GM19193 (cell line): Measurements from ENCODE around the gene DUSP22.

Experiments
- POLR2A ChIP-seq: IDR thresholded peaks from 4 replicates; pipeline ENCODE4 v1.6.1; 2011; ENCODE audit not compliant: insufficient read depth, insufficient read length; ENCODE audit errors: extremely low read depth

Gene DUSP22

GRCh38 chr6:393391-394221 lies 101.3 kb downstream of the DUSP22 start:
- peak; percentile 73 for TF ChIP-seq POLR2A

DNA sequence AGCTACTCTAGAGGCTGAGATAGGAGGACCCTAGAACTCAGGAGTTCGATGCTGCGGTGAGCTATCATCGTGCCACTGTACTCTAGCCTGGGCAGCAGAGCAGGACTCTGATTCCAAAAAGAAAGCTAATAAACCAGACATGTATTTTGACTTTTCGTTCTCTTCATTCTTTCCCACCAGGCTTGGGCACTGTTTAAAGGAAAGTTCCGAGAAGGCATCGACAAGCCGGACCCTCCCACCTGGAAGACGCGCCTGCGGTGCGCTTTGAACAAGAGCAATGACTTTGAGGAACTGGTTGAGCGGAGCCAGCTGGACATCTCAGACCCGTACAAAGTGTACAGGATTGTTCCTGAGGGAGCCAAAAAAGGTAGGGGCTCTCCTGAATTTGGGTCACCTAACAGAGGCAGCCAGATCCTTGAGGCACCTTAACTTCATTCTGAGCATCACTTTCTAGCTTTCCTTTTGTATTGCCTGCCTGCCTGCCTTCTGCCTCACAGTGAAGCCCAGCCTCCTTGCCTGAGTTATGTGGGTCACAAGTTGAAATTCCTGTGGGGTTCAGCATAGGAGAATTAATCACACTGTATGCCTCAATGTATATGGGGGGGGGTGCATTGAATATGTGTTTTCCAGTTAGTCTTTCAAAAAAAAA lies 102.5 kb downstream of the DUSP22 start:
- peak; percentile 48 for TF ChIP-seq POLR2A

DNA sequence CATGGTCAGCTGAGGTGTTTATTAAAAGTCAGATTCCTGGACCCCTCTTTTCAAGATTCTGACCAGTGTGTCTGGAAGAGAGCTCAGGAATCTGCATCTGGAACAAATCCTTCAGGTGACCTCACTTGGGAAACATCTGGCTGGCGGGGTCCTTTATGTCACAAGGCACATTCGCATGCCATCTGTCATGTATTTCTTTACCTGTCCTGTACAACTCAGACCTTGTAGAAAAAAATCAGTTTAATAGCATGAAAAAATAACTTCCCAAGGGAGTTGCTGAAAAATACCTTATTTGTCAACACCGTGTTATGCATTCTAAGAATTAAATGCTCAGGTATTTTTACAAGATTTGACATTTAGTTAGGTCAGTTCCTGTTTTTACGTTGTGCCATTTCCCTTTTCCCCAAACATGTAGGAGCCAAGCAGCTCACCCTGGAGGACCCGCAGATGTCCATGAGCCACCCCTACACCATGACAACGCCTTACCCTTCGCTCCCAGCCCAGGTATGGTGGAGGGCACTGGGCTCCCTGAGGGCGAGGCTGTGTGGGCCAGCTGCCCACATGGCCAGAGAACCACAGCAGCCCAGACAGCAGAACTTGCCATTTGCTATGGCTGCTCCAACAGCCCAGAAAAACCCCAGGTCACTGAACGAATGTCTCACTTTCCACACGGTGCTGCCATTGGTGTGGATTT lies 103.3 kb downstream of the DUSP22 start:
- TF ChIP-seq POLR2A: peak; percentile 65

DNA sequence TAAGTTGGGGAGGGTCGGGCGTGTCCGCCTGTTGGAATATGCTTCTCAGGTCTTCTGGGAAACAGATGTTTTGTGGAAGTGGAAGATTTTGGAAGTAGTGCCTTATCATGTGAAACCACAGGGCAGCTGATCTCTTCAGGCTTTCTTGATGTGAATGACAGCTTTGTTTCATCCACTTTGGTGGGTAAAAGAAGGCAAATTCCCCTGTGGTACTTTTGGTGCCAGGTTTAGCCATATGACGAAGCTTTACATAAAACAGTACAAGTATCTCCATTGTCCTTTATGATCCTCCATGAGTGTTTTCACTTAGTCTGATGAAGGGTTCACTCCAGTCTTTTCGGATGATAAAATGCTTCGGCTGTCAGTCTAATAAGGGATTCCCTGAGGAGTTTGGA lies 103.8 kb downstream of the DUSP22 start:
- peak; percentile 19 for TF ChIP-seq POLR2A

DNA sequence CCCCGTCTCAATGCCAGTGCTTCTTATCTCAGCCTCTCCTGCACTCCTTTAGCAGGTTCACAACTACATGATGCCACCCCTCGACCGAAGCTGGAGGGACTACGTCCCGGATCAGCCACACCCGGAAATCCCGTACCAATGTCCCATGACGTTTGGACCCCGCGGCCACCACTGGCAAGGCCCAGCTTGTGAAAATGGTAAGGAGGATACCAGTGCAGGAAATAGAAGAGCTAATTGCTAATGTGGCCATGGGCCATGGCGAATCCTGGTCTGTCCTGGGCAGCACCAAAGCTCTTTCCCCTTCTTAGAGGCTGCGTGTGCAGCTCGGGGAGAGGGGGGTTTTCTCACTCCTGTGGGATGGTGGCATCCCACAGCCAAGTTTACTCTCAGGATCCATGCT lies 104.8 kb downstream of the DUSP22 start:
- peak; percentile 61 for TF ChIP-seq POLR2A

GRCh38 chr6:397604-398003 lies 105.3 kb downstream of the DUSP22 start:
- TF ChIP-seq POLR2A: no peak

- TF ChIP-seq POLR2A: no peak
Observed at GRCh38 chr6:398065-398464, 105.8 kb downstream of the DUSP22 start.

DNA sequence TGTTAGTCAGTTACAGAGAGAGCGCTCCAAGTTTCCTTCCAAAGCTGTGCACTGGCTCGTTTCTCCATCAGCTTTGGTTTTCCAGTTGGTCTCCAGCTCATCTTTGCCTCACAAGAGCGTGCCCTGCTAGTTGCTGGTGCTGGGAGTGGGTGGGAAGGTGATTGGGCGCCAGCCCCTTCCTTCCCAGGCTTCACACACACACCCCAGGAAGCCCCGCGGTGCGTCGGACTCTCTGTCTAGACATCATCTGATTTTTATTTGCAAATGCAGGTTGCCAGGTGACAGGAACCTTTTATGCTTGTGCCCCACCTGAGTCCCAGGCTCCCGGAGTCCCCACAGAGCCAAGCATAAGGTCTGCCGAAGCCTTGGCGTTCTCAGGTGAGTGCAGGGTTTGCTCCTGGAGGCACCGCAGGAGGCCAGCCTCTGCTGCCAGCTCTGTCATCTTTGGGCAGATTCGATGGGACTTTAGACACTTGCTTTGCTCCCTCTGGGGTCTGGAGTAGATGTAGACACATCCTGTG lies 106.3 kb downstream of the DUSP22 start:
- peak; percentile 81 for TF ChIP-seq POLR2A

DNA sequence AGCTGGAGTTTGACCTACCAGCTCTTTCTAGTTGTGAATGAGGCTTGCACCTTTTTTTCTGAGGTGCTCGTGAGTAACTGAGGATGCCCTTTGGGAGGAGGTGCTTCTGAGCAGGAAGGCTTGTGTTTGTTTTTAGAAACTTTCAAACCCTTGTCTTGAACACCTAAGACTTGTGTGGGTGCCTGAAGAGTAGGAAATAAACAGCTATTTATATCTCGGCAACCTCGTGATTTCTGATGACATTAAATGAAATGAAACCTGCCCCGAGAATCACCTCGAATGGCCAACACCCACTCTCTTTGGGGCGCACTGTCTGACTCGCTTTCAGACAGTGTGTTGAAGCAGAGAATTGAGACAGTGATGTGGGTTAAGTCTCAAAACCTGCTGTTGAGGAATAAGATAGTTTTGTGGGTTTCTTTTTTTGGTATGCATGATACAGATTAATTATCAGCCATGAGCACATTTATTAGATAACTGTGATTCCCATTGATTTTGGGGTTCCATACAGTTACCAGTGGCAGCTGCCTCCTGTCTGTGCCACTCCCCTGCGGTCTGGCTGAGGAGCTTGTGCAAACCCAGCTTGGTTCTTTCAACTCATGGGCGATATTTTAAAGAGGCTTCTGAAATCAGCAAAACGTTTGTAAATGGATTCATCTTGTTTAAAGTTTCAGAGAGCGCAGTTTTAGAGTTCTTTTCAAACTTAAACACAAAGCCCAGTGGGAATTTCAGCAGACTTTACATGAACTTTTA lies 107.7 kb downstream of the DUSP22 start:
- peak; percentile 77 for TF ChIP-seq POLR2A

DNA sequence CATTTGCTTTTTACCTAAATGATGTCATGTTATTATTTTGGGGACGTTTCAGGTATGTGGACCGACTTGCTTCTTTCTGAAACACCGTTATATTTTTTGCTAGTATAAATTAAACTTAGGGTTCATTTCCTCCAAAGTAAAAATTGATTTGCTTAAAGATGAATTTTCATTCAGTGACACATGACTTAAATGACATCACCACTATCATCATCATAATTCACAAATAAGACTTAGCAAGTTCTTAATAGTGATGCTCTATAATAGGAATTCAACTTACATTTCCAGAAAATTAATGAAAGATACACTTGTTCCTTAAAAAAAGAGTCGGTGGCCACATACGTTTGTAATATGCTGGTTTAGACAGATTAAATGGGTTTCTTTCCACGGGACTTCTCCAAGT lies 108.5 kb downstream of the DUSP22 start:
- TF ChIP-seq POLR2A: no peak
